AG04450 (cell line): Measurements from ENCODE around the gene IL5. TPM values are rescaled to one million over a fixed set of nuclear protein-coding genes. Genes with fewer than 3 reads are reported as not detected.

Source experiments
- CTCF ChIA-PET: fragments of 300-600, 350-600 bp; formaldehyde crosslinking; extraction: SDS; loops from one replicate; lab custom pipeline; 2022; ENCODE audit warnings: antibody characterized with exemption, inconsistent platforms; lab: Charles Lee
- POLR2A ChIA-PET: fragments of 350-600 bp; formaldehyde crosslinking; extraction: SDS; loops from one replicate; lab custom pipeline; 2021; ENCODE audit warnings: antibody characterized with exemption, inconsistent platforms; lab: Yijun Ruan, JAX
- DNase-seq: peaks from one replicate; pipeline ENCODE4 v3.0.0-alpha.2; 2011; ENCODE audit warnings: low read depth, low spot score
- H3K27ac ChIP-seq: one replicate; pipeline ENCODE4 v1.5.1; 2012; ENCODE audit warnings: low read depth, low read length, control low read depth
- H3K27me3 ChIP-seq: one replicate; pipeline ENCODE4 v1.6.0; 2012; ENCODE audit warnings: low read length; ENCODE audit not compliant: control insufficient read depth, insufficient read depth
- H3K4me3 ChIP-seq: 2 replicates; pipeline ENCODE4 v1.5.1; 2011; ENCODE audit warnings: mild to moderate bottlenecking, low read depth, low read length, control low read depth
- H3K9me3 ChIP-seq: 2 replicates; pipeline ENCODE4 v1.5.1; 2012; ENCODE audit warnings: low read length; ENCODE audit not compliant: control insufficient read depth, insufficient read depth
- polyA plus RNA-seq: library from polyadenylated mRNA; depleted of rRNA; stranded (reverse); fragments of >200 nt; gene quantifications from 2 replicates; pipeline ENCODE4 v1.2.3, GENCODE V29; 2011
- TF ChIP-seq, protein P1 (sequence below): IDR thresholded peaks from 2 replicates; pipeline ENCODE4 v1.5.1; 2011; ENCODE audit warnings: low read depth, low read length, control low read depth, inconsistent platforms

Gene IL5
- polyA plus RNA-seq, 1 experiment: not detected

DNA sequence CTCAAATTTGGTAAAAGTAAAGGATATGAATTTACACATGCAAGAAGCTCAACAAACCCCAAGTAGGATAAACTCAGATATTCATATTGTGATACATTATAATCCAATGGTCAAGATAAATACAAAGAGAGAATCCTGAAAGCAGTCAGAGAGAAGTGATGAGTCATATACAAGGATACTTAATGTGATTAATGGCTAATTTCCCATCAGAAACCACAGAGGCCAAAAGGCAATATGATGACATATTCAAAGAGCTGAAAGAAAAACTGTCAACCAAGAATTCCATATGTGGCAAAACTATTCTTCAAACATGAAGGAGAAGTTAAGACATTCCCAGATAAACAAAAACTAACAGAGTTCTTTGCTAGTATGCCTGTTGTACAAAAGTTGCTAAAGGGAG, 33.2 kb downstream of the IL5 start:
- peak; percentile 86 for DNase-seq
- POLR2A ChIA-PET: interaction anchor here (0.6 to 1.4 kb wide), 7 partner anchors 12 to 283 kb away, joined by 3 to 6 read pairs (median 4); partner anchors contain the start of gene IRF1
- CTCF ChIA-PET: interaction anchor here (2.0 to 4.5 kb wide), 3 partner anchors 17 to 310 kb away, joined by 9 to 31 read pairs (median 25); no protein-coding TSS in a partner anchor
- H3K27ac ChIP-seq: no peak overlapping the region
- H3K27me3 ChIP-seq: no peaks in the 10 kb centered on the region
- no peak overlapping the region for H3K4me3 ChIP-seq
- TF ChIP-seq, protein P1, sequence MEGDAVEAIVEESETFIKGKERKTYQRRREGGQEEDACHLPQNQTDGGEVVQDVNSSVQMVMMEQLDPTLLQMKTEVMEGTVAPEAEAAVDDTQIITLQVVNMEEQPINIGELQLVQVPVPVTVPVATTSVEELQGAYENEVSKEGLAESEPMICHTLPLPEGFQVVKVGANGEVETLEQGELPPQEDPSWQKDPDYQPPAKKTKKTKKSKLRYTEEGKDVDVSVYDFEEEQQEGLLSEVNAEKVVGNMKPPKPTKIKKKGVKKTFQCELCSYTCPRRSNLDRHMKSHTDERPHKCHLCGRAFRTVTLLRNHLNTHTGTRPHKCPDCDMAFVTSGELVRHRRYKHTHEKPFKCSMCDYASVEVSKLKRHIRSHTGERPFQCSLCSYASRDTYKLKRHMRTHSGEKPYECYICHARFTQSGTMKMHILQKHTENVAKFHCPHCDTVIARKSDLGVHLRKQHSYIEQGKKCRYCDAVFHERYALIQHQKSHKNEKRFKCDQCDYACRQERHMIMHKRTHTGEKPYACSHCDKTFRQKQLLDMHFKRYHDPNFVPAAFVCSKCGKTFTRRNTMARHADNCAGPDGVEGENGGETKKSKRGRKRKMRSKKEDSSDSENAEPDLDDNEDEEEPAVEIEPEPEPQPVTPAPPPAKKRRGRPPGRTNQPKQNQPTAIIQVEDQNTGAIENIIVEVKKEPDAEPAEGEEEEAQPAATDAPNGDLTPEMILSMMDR: no peak
- peaks cover 8% of the 10 kb centered on the region for H3K9me3 ChIP-seq

- Histone ChIP-seq H3K4me3 (peak overlapping the region; percentile 20), H3K27ac (peak overlapping the region; percentile 98), H3K9me3 (no peaks in the 10 kb centered on the region), H3K27me3 (no peaks in the 10 kb centered on the region)
- peak; percentile 96 for DNase-seq
- TF ChIP-seq, protein P1: peak; percentile 85
- POLR2A ChIA-PET: interaction anchor here (1.1 to 2.9 kb wide), 4 partner anchors 9 to 118 kb away, joined by 3 to 30 read pairs (median 10); partner anchors contain the start of gene IRF1
- CTCF ChIA-PET: interaction anchor here (0.5 to 11.9 kb wide), 14 partner anchors 8 to 442 kb away, joined by 3 to 209 read pairs (median 4); partner anchors contain the start of gene IRF1
Observed at GRCh38 chr5:132506094-132506692, 37.1 kb downstream of the IL5 start.

- Histone ChIP-seq H3K27ac (peak overlapping the region; percentile 98), H3K27me3 (no peaks in the 10 kb centered on the region), H3K9me3 (no peaks in the 10 kb centered on the region), H3K4me3 (peak overlapping the region; percentile 20)
- ChIA-PET POLR2A (interaction anchor here (1.1 to 2.9 kb wide), 3 partner anchors 9 to 117 kb away, joined by 3 to 30 read pairs (median 16); partner anchors contain the start of gene IRF1), CTCF (interaction anchor here (0.5 to 11.9 kb wide), 14 partner anchors 8 to 441 kb away, joined by 3 to 209 read pairs (median 4); partner anchors contain the start of gene IRF1)
- TF ChIP-seq, protein P1: no peak
- DNase-seq: no peak
Observed at GRCh38 chr5:132505641-132506040, 37.7 kb downstream of the IL5 start.

DNA sequence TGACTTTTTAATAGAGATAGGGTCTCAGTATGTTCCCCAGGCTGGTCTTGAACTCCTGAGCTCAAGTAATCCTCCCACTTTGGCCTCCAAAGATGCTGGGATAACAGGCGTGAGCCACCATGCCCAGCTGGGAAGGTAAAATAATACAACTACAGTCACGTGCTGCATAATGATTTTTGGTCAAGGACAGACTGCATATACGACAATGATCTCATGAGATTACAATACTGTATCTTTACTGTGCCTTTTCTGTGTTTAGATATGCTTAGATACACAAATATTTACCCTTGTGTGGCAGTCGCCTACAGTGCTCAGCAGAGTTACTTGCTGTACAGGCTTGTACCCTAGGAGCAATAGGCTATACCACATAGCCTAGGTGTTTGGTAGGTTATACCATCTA, 38.6 kb downstream of the IL5 start:
- H3K27ac ChIP-seq: no peak overlapping the region
- H3K9me3 ChIP-seq: no peaks in the 10 kb centered on the region
- H3K27me3 ChIP-seq: no peaks in the 10 kb centered on the region
- DNase-seq: no peak
- H3K4me3 ChIP-seq: no peak overlapping the region
- ChIA-PET CTCF (interaction anchor here (2.1 to 11.9 kb wide), 3 partner anchors 22 to 315 kb away, joined by 13 to 209 read pairs (median 14); no protein-coding TSS in a partner anchor), POLR2A (interaction anchor here (2.0 to 2.9 kb wide), 2 partner anchors 8 to 14 kb away, joined by 16 to 30 read pairs; partner anchors contain the start of gene IRF1)
- TF ChIP-seq, protein P1: no peak

DNA sequence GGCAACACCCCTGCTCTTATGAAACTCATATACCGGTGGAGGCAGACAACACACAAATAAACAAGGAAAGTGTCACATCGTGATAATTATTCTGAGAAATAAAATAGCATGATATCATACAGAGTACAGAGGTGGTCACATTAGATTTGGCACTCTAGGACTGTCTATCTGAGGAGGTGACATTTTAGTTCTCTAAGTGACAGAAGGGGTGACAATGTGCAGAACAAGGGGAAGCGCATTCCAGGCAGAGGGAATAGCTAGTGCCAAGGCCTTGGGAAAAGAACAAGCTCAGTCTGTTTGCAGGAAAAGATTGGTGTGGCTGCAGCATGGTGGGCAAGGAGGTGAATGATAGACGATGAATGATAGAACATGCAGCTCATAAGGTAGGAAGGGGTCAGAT, 40.1 kb downstream of the IL5 start:
- CTCF ChIA-PET: interaction anchor here (11.9 kb wide), 1 partner anchor 116 kb away, joined by 209 read pairs; no protein-coding TSS in a partner anchor
- no peak overlapping the region for H3K27ac ChIP-seq
- no peaks in the 10 kb centered on the region for H3K9me3 ChIP-seq
- no peak overlapping the region for H3K4me3 ChIP-seq
- POLR2A ChIA-PET: no interaction called here
- TF ChIP-seq, protein P1: no peak
- DNase-seq: no peak
- H3K27me3 ChIP-seq: no peaks in the 10 kb centered on the region
